ENCODE results near the gene HS6ST1.
"Not testable (repeated sequence)": the region's sequence is repeated elsewhere in the genome, so short reads cannot be mapped to it uniquely, and the experiment has no call there.

- not testable (repeated sequence) for TF ChIP-seq CTCF (IDR thresholded peaks at IDR 0.05; ENCODE audit: low read length); EZH2 (IDR thresholded peaks at IDR 0.05; ENCODE audit: borderline replicate concordance, low read length)
Measured at GRCh38 chr2:128318245-128318644, 423 bp downstream of the HS6ST1 start.

Measured in OCI-LY1 (cell line).